ENCODE data around the gene LRRC19.

LRRC19 gene, protein sequence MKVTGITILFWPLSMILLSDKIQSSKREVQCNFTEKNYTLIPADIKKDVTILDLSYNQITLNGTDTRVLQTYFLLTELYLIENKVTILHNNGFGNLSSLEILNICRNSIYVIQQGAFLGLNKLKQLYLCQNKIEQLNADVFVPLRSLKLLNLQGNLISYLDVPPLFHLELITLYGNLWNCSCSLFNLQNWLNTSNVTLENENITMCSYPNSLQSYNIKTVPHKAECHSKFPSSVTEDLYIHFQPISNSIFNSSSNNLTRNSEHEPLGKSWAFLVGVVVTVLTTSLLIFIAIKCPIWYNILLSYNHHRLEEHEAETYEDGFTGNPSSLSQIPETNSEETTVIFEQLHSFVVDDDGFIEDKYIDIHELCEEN

DNA sequence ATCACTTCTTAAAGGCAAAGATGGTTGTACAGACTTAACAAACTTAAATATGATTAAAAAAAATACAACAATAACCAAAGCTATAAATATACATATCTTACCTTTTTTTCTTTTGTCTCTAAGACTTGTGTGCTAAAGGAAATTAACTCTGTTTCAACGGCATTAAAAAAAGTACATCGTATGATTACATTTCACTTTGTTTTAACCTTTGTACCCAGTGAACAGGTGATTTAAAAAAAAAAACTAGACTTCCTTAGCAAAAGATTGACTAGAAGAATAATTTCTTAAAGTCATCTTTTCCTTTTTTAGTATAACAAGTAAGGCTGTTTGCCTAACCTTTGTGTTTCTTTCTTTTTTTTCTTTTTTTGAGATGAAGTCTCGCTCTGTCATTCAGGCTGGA lies at the start of gene LRRC19:
Gene LRRC19, minus strand, starts transcription at position 182 of the 400 bp plus-strand sequence. CDS start 5,978 bp downstream, outside the sequence.
- no peak for DNase-seq (ENCODE audit: low read depth)

DNA sequence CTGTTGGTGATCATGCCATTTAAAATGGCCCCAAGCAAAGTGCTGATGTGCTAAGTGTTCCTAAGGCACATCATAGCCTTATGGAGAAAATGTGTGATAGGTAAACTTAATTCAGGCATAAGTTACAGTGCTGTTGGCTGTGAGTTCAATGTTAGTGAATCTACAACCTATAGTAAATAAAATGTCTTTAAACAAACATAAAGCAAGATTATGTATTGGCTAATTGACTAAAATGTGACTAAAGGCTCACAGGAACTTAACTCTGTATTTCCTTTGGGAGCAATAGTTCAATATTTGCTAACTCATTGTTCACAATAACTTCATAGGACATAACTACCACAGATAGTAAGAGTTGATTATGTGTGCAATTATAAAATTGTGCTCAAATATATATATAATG lies 49.4 kb upstream of the LRRC19 start:
- DNase-seq (ENCODE audit: low read depth), result no peak

DNA sequence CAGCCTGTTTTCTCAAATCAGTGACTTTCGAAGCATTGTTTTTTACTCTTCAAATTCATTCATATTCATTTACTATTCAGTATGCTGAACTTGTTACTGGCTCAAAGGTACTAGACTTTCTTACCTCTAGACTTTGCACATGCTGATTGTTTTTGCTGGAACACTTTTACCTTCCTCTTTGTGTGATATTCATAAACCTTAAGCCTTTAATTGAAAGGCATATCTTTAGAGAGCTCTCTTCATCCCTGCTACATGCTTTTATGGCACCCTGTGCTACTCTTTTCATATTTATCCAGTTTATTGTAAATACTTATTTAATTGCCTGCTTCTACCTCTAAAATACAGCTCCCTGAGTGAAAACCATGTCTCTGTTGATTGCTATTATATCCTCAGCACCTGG lies 48.7 kb upstream of the LRRC19 start:
- DNase-seq (ENCODE audit: low read depth), result no peak

DNA sequence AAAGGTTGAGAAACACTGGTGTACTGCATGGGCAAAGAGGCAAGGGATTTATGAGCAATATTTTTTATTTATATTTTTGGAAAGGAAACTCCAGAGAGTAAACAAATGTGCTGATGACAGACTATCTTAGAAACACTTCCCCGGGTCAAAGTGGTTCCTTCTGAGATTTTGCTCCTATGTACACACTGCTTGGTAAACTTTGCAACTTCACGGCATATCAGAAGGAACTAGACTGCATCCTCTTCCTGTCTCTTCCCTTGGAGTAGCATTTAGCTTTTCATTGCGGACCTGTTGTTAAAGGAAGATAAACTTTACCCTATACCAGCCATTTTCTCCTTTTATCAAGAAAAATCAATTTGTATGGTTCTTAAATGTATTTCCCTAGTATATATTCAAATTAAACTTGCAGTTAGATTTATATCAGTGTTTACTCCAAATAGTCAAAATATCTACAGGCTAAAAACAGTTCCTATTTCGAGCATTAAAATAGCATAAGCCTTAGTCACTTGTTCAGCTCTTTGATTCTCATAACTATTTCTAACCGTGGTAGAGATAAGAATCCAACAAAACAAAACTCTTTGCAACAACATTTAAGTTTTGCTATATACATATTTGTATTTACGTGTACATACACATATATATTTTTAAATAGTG lies 48.0 kb upstream of the LRRC19 start:
- no peak for DNase-seq (ENCODE audit: low read depth)

DNA sequence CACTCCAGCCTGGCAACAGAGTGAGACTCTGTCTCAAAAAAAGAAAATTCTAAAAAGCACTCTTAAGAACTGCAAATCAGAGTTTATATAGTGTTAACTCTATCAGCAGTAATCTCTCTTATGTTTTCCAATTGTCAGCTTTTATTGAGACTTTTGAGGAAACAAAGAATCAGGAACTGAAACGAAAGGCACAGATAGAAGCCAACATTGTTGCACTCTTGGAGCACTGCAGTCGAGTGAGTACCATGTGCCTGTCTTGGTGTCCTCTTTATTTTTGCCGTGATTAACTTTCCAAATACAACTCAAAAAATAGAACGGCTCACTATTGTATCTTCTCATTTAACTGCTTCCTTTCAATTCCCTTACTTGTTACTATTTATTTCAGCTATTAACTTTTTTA lies 41.7 kb upstream of the LRRC19 start:
- DNase-seq (ENCODE audit: low read depth), result no peak

DNA sequence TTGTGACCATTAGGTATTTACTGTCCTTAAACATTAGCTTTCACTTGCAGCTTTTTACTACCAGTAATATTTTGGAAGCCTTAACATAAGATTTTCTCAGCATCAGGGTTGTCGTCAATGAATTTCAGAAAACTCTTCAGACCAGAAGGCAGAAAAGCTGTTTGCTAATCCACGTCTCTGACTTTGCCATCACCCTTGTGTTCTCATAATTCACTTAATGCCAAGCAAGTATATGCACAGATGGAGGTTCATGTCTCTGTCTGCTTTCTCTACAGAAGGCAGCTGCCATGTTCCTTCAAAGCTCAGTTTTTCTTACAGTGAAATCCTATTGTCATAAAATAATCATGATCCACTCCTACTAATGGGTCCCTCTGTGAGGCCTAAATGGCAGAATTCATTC lies 37.7 kb upstream of the LRRC19 start:
- no peak for DNase-seq (ENCODE audit: low read depth)

DNA sequence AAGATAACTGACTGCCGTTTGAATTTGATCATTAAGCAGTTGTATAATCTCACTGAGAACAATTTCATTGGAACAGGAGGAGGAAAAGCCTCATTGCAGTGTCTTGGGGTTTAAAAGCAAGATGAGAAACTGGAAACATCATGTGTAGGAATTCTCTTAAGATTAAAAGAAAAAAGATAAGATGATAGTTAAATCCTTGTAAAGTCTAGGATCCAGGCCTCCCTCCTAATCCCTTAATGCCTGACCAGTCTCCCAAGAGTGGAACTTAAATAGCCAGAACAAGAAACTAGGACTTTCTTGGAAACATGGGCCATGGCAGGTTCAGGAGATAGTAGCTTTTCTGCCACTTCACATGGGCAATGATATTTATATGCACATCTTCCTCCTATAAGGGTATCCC lies 37.0 kb upstream of the LRRC19 start:
- DNase-seq (ENCODE audit: low read depth), result no peak

DNA sequence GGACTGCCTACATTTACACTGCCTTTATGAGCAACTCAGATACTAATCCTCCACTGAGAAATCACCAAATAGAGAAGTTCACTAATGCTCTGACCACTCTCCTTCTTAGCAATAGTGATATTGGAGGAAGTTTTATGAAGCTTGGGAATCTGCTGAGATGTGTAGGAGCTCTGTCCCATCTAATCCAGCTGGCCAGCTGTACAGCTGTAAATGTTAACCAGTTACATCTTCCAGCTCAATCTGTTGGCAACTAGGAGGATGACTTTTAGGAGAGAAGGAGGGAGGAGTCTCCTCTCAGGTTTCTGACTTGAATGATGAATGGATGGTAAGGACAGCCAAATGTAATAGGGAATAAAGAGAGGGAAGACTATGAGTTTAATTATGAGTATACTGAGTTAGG lies 36.3 kb upstream of the LRRC19 start:
- DNase-seq (ENCODE audit: low read depth), result no peak

DNA sequence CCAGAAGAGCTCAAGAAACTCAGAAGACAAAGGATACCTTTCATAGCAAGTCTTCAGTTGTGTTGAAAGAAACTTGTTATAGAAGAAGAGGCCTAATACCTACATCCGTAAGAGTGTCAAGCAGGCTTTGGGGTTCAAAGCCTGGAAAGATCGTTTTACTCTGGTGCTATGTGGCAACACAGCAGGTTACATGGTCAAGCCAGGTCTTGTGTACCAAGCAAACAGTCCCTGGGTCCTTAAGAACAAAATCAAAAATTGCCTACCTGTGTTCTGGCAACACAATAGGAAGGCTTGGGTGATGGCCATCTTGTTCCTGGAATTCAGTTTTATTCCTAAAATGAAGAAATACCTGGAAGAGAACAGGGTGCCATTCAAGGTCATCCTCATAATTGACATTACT lies 32.0 kb upstream of the LRRC19 start:
- DNase-seq (ENCODE audit: low read depth), result no peak

DNA sequence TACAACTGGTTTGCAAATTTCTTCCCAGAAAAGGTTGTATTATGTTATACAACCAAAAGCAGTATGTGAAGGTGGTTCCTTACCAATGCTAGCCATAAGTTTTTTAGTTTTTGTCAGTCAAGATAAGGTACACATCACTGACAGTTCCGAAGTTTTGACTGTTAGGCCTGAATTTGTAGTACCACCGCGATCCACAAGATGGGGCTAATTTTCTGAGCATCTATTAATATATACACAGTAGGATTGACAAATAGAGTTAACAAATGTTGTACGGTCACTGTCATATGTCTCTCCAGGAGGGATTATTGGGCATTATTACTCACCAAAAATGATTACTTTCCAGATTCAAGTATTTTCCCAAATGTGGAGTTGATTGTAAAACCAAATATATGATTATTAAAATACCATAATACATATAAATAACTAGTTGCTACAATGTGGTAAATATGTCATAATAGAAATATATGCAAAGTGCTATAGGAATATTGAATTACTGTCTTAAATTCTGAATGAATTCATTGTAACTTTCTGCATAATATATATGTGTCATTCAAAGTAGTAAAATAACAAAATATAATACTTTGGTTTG lies 28.4 kb upstream of the LRRC19 start:
- DNase-seq (ENCODE audit: low read depth), result peak; percentile 18

DNA sequence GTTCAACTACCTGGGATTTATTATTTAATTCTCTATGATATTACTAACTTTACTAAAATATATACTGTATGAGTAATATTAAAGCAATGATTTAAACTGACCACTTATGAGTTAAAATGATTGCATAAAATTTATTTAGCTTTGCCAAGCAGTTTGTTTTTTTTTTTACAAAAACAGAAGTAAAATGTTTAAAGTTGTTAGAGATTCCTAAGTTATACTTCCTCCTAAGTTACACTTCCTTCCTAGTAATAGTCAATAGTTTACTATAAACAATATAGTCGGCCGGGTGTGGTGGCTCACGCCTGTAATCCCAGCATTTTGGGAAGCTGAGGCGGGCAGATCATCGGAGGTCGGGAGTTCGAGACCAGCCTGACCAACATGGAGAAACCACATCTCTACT lies 23.7 kb upstream of the LRRC19 start:
- no peak for DNase-seq (ENCODE audit: low read depth)

DNA sequence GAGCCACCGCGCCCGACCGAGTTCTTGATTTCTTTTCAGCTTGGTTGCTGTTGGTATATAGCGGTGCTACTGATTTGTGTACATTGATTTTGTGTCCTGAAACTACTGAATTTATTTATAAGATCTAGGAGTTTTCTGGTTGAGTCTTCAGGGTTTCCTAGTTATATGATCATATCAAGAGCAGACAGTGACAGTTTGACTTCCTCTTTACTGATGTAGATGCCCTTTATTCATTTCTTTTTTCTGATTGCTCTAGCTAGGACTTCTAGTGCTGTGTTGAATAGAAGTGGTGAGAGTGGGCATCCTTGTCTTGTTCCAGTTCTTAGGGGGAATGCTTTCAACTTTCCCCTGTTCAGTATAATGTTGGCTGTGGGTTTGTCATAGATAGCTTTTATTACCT lies 17.4 kb upstream of the LRRC19 start:
- DNase-seq (ENCODE audit: low read depth), result no peak

DNA sequence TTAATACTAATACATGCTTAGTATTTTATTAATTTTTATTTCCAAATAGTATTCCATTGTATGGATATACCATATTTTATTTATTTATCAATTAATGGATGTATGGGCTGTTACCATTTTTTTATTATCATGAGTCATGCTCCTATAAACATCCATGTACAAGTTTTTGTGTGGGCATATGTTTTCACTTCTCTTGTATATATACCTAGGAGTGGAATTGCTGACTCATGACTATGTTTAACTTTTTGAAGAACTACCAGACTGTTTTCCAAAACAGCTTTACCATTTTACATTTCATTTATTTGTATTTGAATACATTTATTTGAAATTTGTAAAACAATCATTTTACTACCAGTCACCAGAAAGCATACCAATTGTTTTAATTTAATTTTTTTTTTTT lies 14.1 kb upstream of the LRRC19 start:
- no peak for DNase-seq (ENCODE audit: low read depth)

DNA sequence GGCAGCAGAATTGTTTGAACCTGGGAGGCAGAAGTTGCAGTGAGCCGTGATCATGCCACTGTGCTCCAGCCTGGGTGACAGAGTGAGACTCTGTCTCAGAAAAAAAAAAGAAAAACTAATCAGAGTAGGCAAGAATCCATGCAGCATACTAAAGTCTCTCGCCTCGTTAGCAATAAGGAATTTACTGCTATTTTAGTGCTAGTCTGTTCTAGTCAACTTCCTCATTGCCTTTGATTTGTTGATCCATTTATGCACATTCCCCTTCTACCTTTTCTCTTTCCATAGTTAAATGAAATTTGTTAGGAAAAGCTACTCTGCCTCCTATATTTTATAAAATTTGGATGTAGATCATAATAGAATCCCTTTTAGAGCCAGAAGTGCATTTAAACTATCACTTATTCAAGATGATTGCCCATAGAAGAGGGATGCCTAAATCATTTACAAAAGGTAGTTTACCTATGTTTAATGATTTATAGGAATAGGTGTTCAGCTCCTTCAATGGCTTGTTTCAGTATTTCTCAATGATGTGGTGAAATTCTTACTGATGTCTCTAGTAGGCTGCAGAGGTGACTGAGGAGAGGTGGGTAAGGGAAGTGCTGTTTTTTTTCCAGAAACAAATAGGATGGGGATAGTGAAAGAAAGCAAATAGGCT lies 1.9 kb downstream of the LRRC19 start:
- no peak for DNase-seq (ENCODE audit: low read depth)

DNA sequence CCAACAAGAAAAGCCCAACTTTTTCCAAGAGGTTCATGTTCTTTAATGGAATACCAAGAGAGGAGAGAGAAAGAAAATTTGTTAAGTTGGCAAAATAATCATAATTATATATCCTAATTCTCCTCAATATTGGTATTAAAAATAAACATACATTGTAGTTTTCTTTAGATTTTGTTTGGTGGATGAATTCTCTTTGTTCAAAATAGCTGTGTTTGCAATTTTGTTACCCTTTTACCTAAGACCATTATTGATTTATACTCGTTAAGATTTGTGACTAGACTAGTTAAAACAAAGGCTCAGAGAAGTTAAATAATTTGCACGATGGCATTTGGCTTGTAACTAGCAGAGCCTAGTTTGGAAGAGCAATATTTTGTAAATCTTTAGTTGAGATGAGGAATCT lies 9.7 kb downstream of the LRRC19 start:
- no peak for DNase-seq (ENCODE audit: low read depth)

DNA sequence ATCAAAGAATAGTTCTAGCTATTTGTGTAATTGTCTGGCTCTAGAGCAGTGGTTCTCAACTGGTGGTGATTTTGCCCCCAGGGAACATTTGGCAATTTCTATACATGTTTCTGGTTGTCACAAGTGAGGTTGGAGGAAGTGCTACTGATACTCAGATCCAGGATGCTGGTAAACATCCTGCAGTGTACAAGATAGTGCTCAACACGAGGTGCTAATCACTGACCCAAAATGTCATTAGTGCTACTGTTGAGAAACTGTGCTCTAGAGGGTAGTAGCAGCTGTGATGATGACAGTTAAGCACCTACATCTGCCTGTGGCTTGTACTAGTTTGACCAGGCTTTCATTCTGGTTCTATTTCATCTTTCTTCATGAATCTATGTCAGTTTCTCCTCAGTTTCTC lies 22.1 kb downstream of the LRRC19 start:
- no peak for DNase-seq (ENCODE audit: low read depth)

DNA sequence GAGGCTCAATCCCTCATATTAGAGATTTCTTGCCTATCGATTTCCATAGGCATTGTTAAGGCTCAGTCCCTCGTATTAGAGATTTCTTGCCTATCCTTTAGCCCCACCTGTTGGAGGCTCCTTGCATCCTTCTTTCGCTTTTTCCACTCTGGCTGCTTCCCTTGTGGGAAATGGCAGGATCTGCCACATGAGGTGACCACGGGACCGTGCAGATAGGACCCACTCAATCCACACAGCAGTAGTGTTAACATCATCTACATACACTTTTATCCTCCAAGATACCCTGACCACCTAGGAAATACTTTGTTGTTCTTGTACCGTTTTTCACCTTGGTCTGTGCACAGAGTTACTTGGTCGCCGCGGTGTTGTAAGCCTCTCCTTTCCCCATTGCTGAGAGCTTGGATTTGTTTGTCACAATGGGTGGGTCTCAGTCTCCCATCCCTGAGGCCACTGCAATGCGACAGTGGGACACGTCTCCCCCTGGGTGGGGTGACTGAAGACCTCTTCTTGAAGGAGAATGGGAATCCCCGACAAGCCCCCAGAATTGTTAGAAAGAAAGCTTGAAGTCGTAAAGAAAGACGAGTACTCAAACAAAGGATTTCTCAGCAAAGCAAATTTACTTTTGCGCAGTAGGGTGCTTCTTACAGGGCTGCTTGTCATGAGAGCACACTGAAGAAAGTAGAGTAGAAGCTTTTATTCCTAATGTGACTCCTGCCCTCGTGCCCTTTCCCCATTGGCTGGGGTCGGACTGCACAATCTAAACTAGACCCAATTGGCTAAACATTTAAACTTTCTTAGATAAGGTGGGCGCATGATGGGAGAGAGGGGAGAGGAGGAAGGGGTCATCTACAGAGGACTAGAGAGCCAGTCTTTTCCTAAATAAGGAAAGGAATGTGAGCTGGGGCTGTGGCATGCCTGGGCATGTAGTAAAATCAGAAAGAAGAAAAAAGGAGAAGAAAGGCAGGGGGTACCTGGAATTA lies 29.5 kb downstream of the LRRC19 start:
- DNase-seq (ENCODE audit: low read depth), result no peak

DNA sequence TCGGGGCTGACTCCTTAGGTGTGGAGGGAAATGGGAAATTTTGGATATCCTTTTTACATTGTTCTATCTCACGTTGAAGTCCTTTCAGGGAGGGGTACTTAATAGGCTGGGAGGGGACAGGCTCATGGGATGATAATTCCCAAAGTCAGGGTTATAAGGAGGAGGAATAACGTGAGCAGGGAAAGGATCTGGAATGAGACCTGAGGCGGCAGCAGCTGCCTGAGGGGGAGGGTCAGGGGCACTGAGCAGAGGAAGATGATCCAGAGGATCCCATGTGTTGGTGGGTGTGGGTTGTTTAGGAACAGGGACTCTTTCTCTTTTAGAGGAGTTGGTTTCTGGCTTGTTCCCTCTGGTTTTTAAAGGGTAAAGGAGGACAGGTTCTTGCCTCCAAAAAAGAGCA lies 30.5 kb downstream of the LRRC19 start:
- DNase-seq (ENCODE audit: low read depth), result no peak

DNA sequence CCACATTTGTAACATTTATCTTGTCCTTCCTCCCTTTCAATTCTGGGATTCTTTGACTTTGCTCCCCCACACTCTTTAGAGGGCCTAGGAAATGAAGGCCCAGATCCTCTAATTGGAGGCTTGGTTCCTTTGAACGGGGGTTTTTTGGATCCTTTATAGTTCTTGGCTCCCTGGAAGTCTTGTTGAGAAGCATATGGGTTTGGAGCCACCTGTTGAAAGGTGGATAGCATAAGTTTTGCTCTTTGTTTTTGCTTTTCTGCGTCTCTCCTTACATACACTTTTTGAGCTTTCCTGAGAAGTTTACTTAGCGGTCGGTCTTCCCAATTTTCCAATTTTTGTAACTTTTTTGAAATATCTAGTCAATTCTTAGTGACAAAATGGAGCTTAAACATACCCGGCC lies 31.5 kb downstream of the LRRC19 start:
- DNase-seq (ENCODE audit: low read depth), result no peak

DNA sequence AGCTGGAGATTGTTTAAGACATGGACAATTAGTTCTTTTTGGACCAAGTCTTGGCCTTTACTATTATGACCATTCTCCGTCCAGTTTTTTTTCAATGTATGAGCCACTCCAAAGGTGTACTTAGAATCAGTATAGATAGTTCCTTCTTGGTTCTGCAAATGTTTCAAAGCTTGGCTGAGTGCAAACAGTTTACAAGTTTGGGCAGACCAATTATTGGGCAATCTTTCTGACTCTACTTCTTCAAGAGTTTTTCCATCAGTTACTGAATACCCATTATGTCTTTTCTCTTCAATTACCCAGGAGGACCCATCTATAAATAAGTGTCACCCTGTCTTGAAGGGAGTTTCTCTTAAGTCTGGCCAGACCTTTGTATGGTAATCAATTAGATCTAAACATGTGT lies 33.8 kb downstream of the LRRC19 start:
- no peak for DNase-seq (ENCODE audit: low read depth)

DNA sequence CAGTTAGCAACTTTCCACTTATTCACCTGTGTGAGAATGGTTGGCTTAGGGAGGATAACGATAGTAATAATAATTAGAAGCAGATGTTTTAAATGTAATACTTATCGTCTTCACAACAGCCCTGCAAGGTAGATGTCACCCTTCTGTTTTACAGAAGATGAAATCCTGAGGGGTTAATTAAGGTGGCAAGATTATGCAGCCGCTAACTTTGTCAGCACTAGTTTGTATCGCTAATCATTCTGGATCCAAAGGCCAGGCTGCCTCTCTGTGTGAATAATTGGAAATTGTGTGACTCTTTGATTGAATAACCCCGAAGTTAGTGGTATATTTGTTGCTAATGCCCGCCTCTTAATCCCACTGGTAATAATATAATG lies 48.6 kb downstream of the LRRC19 start:
- DNase-seq (ENCODE audit: low read depth), result no peak
